ACC112 (cell line): Measurements from ENCODE around the gene TSPAN11.

Experiments used
- H2AFZ ChIP-seq: fragments of 200-600 bp; sonication (generic); one replicate; pipeline ENCODE4 v1.6.0; 2017; ENCODE audit warnings: antibody characterized with exemption, low read length; ENCODE audit not compliant: unreplicated experiment
- H3K27ac ChIP-seq: fragments of 200-600 bp; sonication (generic); 2 replicates; pipeline ENCODE4 v1.5.1; 2014; ENCODE audit warnings: low read depth, mild to moderate bottlenecking, antibody characterized with exemption, low read length, moderate library complexity
- H3K27me3 ChIP-seq: fragments of 200-600 bp; sonication (generic); 2 replicates; pipeline ENCODE4 v1.6.1; 2014; ENCODE audit warnings: mild to moderate bottlenecking, antibody characterized with exemption, low read length, moderate library complexity, mixed read lengths; ENCODE audit not compliant: insufficient read depth
- H3K36me3 ChIP-seq: fragments of 200-600 bp; sonication (generic); 2 replicates; pipeline ENCODE4 v1.6.1; 2016; ENCODE audit warnings: mild to moderate bottlenecking, antibody characterized with exemption, low read length, moderate library complexity, mixed read lengths; ENCODE audit not compliant: insufficient read depth
- H3K4me1 ChIP-seq: fragments of 200-600 bp; sonication (generic); one replicate; pipeline ENCODE4 v1.6.1; 2016; ENCODE audit warnings: low read length, mixed read lengths; ENCODE audit not compliant: insufficient read depth, unreplicated experiment, control insufficient read depth
- H3K4me3 ChIP-seq: fragments of 200-600 bp; sonication (generic); 2 replicates; pipeline ENCODE4 v1.5.1; 2014; ENCODE audit warnings: mild to moderate bottlenecking, low read depth, low read length
- H3K79me2 ChIP-seq: fragments of 200-600 bp; sonication (generic); one replicate; pipeline ENCODE4 v1.6.0; 2016; ENCODE audit warnings: low read length; ENCODE audit not compliant: control insufficient read depth, unreplicated experiment, insufficient read depth

The TSPAN11 gene

DNA sequence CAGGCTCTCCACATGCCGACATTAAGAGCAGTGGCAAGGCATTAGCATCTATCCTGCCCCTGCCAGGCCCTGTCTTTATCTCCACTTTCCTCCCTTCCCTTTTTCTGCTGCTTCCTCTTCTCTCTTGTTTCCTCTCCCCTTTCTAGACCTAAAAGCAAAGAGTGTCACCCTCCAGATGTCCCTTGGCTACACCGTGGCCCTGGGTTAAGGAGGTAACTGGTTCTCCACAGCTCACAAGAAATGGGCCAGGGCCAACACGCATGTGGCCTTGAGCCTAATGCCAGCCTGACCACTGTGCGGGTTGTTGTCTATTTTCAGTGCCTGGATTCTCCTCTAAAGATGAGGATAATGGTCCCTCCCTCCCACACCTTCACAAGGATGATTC, 105.4 kb downstream of the TSPAN11 start:
- Histone ChIP-seq H3K4me3 (no peak overlapping the region), H3K27ac (no peak overlapping the region), H3K79me2 (no peaks in the 10 kb centered on the region), H3K36me3 (no peaks in the 10 kb centered on the region), H2AFZ (no peak overlapping the region), H3K4me1 (peaks cover 23% of the 10 kb centered on the region), H3K27me3 (no peaks in the 10 kb centered on the region)

- H3K4me3 ChIP-seq = no peak overlapping the region
- H3K27me3 ChIP-seq = no peaks in the 10 kb centered on the region
- H3K4me1 ChIP-seq = peaks cover 24% of the 10 kb centered on the region
- H3K27ac ChIP-seq = no peak overlapping the region
- H2AFZ ChIP-seq = no peak overlapping the region
- no peaks in the 10 kb centered on the region for H3K79me2 ChIP-seq
- H3K36me3 ChIP-seq = no peaks in the 10 kb centered on the region
These were observed 106.6 kb downstream of the TSPAN11 start for GRCh38 chr12:31033146-31033545.

GRCh38 chr12:31033681-31034080, 107.1 kb downstream of the TSPAN11 start:
- no peak overlapping the region for H2AFZ ChIP-seq
- H3K79me2 ChIP-seq = no peaks in the 10 kb centered on the region
- no peaks in the 10 kb centered on the region for H3K27me3 ChIP-seq
- no peak overlapping the region for H3K27ac ChIP-seq
- peaks cover 24% of the 10 kb centered on the region for H3K4me1 ChIP-seq
- H3K36me3 ChIP-seq = no peaks in the 10 kb centered on the region
- no peak overlapping the region for H3K4me3 ChIP-seq

DNA sequence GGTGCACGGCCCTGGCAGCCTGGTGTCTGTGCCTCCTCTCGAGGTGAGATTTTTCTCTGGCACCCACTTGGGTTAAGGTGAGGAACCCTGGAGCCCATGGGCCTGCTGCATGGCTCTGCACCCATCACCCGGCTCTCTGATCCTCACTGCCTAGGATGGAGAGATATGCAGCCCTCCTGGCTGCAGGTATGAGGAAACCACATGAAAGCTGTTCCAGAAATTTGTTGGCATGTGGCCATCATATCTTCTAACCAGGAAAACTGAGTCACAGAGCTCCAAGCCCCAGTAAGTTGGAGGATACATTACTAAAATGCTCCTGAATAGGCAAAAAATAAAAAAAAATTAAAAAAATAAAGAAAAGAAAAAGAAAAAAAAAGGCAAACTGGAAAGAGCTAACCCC, 107.8 kb downstream of the TSPAN11 start:
- H2AFZ ChIP-seq = no peak overlapping the region
- H3K27ac ChIP-seq = no peak overlapping the region
- H3K4me1 ChIP-seq = peaks cover 24% of the 10 kb centered on the region
- no peaks in the 10 kb centered on the region for H3K36me3 ChIP-seq
- no peaks in the 10 kb centered on the region for H3K79me2 ChIP-seq
- no peaks in the 10 kb centered on the region for H3K27me3 ChIP-seq
- H3K4me3 ChIP-seq = no peak overlapping the region

GRCh38 chr12:31035226-31035625, 108.7 kb downstream of the TSPAN11 start:
- Histone ChIP-seq H3K36me3 (no peaks in the 10 kb centered on the region), H3K4me1 (peaks cover 24% of the 10 kb centered on the region), H2AFZ (no peak overlapping the region), H3K79me2 (no peaks in the 10 kb centered on the region), H3K27me3 (no peaks in the 10 kb centered on the region), H3K27ac (no peak overlapping the region), H3K4me3 (no peak overlapping the region)

DNA sequence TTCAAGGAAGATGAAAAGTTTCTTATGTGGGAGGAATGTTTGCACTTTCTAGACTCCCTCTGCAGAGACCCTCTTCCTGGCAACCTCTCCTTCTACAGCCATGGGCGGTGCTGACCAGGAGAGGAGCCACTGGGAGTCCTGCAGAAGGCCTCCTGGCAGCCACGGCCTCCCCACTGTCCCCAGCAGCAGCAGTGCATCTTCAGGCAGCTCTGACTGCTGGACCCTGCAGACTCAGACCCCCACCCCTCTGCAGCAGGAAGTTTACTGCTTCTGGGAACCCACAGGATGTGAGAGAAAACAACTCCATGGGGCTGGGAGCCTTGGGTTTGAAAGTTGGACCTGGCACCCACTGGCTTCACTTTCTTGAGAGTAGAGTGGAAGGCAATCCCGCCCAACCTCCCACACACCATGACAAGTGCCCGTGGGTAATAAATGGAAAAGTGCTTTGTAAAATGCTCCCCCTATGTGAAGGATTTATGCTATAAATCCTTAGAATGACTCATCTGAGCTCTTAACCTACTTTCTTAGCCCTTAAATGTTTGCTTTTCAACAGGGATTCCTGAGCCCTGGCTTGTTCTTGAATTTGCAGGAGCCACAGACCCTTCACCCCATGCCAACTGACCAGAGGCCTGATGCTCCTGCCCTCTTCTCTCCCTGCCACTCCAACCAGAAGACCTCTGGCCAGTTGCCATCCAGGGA, 109.6 kb downstream of the TSPAN11 start:
- Histone ChIP-seq H2AFZ (no peak overlapping the region), H3K79me2 (no peaks in the 10 kb centered on the region), H3K36me3 (no peaks in the 10 kb centered on the region), H3K27me3 (no peaks in the 10 kb centered on the region), H3K27ac (no peak overlapping the region), H3K4me3 (no peak overlapping the region), H3K4me1 (peaks cover 24% of the 10 kb centered on the region)

DNA sequence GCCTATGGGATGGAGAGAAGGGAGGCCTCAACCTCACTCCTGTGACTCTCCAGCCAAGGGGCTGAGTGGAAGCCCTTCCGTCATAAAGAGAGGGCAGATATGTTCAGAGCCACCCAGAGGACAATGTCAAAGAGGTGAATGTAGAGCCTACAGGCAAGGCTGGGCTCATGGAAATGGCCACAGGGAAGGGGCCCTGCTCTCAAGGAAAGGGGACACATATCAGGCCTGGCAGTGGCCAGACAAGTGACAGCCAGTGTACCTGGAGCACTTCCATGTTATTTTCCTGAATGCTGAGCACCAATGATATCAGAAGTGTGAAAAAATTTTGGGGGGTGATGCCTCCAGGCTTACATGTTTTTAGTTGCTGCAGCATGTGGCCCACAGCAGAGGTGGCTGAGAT, 110.5 kb downstream of the TSPAN11 start:
- no peaks in the 10 kb centered on the region for H3K27me3 ChIP-seq
- H3K36me3 ChIP-seq = no peaks in the 10 kb centered on the region
- H2AFZ ChIP-seq = no peak overlapping the region
- peaks cover 24% of the 10 kb centered on the region for H3K4me1 ChIP-seq
- H3K79me2 ChIP-seq = no peaks in the 10 kb centered on the region
- no peak overlapping the region for H3K4me3 ChIP-seq
- H3K27ac ChIP-seq = no peak overlapping the region

DNA sequence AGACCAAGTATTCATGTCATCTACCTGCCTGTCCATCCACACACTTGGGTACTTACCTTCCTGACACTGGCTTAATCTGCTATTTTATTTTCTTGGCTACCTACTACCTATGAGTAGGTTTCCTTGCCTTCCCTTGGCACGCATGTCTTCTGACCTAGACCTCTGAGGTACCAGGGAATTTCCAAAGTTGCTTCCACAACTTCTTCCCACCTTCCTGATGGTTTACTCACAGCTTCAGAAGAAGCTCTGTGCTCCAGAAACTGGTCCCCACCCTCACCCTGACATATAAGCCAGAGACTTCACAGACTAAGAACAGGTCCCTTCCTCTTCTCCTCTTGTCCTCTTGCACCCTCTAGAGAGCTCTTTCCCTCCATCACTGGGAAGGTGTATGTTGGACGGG, 111.4 kb downstream of the TSPAN11 start:
- Histone ChIP-seq H3K36me3 (no peaks in the 10 kb centered on the region), H3K79me2 (no peaks in the 10 kb centered on the region), H3K27ac (no peak overlapping the region), H3K4me3 (no peak overlapping the region), H3K27me3 (no peaks in the 10 kb centered on the region), H2AFZ (no peak overlapping the region), H3K4me1 (peaks cover 24% of the 10 kb centered on the region)

DNA sequence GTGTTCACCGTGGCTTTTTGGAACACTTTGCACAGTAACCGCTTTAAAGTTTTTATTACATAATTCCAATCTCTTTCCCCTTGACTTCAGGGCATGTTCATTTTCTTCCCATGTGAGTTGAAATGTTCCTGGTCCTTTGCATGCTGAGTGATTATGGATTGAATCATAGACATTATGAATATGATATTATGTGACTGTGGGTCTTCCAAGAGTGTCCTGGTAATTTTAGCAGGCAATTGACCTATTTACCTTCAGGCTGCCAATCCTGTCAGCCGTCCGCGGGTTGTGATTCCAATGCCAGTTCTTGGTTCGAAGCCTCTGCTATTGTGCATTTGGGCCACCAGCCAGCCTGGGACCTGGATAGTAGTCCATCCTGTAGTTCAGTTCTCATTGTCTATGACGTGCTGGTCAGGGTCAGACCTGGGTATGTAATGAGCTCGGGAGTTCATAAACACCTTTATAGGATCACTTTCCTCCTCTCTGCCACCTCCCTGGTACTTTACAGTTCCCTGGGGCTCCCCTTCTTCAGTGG, 114.6 kb downstream of the TSPAN11 start:
- Histone ChIP-seq H3K36me3 (no peaks in the 10 kb centered on the region), H3K79me2 (no peaks in the 10 kb centered on the region), H3K27me3 (no peaks in the 10 kb centered on the region), H3K4me3 (no peak overlapping the region), H3K4me1 (peaks cover 9% of the 10 kb centered on the region), H3K27ac (no peak overlapping the region), H2AFZ (no peak overlapping the region)
